ENCODE results near the gene RBM4B.

DNA sequence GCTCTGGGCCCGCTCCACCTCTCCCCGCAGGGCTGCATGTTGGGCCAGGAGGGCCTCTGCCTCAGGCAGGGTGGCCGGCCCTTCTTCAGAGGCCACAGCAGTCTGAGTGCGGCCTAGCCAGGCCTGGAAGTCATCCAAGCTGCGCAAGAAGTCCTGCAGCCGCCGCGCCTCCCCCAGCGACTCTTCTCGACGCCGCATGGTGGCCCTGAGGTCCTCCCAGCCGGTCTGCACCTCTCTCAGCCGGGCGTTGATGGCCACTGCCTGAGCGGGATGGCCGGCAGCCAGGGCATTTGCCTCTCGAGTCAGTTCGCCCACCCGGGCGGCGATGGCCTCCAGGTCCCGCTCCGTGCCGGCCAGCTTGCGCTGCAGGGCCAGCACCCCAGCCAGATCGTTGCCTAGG lies 23.1 kb upstream of the RBM4B start:
- TF ChIP-seq, protein P1, sequence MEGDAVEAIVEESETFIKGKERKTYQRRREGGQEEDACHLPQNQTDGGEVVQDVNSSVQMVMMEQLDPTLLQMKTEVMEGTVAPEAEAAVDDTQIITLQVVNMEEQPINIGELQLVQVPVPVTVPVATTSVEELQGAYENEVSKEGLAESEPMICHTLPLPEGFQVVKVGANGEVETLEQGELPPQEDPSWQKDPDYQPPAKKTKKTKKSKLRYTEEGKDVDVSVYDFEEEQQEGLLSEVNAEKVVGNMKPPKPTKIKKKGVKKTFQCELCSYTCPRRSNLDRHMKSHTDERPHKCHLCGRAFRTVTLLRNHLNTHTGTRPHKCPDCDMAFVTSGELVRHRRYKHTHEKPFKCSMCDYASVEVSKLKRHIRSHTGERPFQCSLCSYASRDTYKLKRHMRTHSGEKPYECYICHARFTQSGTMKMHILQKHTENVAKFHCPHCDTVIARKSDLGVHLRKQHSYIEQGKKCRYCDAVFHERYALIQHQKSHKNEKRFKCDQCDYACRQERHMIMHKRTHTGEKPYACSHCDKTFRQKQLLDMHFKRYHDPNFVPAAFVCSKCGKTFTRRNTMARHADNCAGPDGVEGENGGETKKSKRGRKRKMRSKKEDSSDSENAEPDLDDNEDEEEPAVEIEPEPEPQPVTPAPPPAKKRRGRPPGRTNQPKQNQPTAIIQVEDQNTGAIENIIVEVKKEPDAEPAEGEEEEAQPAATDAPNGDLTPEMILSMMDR (IDR thresholded peaks at IDR 0.05), result no peak
- TF ChIP-seq EP300 (IDR thresholded peaks at IDR 0.05), result no peak
- TF ChIP-seq POLR2A (IDR thresholded peaks at IDR 0.05), result no peak
- TF ChIP-seq POLR2AphosphoS5 (IDR thresholded peaks at IDR 0.05), result no peak

Data from stomach (tissue), 4 donors.